Mononuclear cell (primary cell): ENCODE measurements around the gene NOTUM. TPM values are rescaled to one million over a fixed set of nuclear protein-coding genes. Genes with fewer than 3 reads are reported as not detected.

ENCODE experiments used
- H3K27me3 ChIP-seq: 2 replicates; pipeline ENCODE4 v1.6.0; 2011; ENCODE audit warnings: low read length, control low read depth; ENCODE audit not compliant: insufficient read depth
- H3K4me1 ChIP-seq: 2 replicates; pipeline ENCODE4 v1.5.1; 2011; ENCODE audit warnings: mild to moderate bottlenecking, low read length, control low read depth; ENCODE audit not compliant: insufficient read depth
- H3K4me3 ChIP-seq: 2 replicates; pipeline ENCODE4 v1.5.1; 2011; ENCODE audit warnings: mild to moderate bottlenecking, low read length, moderate library complexity
- H3K9me3 ChIP-seq: 2 replicates; pipeline ENCODE4 v1.5.1; 2011; ENCODE audit warnings: low read depth, mild to moderate bottlenecking, control low read depth, low read length
- total RNA-seq: library from RNA; depleted of rRNA; stranded (reverse); fragments of >200 nt; gene quantifications from one replicate; pipeline ENCODE4 v1.2.3, GENCODE V29; 2012

NOTUM gene
- total RNA-seq, 1 donor, result not detected

GRCh38 chr17:81944858-81945257 is 16.1 kb downstream of the NOTUM start:
- H3K4me3 ChIP-seq, result no peak overlapping the region
- H3K27me3 ChIP-seq, result no peaks in the 10 kb centered on the region
- H3K9me3 ChIP-seq, result no peaks in the 10 kb centered on the region
- H3K4me1 ChIP-seq, result no peaks in the 10 kb centered on the region

- Histone ChIP-seq H3K27me3 (no peaks in the 10 kb centered on the region), H3K9me3 (no peaks in the 10 kb centered on the region), H3K4me3 (no peak overlapping the region), H3K4me1 (peaks cover 7% of the 10 kb centered on the region)
Observed at GRCh38 chr17:81942167-81942553, 18.8 kb downstream of the NOTUM start.

- H3K4me1 ChIP-seq, result peaks cover 11% of the 10 kb centered on the region
- H3K4me3 ChIP-seq, result no peak overlapping the region
- H3K9me3 ChIP-seq, result no peaks in the 10 kb centered on the region
- H3K27me3 ChIP-seq, result no peaks in the 10 kb centered on the region
Observed at GRCh38 chr17:81941484-81942166, 19.4 kb downstream of the NOTUM start.

- H3K4me1 ChIP-seq, result peaks cover 14% of the 10 kb centered on the region
- H3K27me3 ChIP-seq, result no peaks in the 10 kb centered on the region
- H3K4me3 ChIP-seq, result no peak overlapping the region
- no peaks in the 10 kb centered on the region for H3K9me3 ChIP-seq
Observed at GRCh38 chr17:81940538-81941483, 20.2 kb downstream of the NOTUM start.

GRCh38 chr17:81939881-81940385 is 21.1 kb downstream of the NOTUM start:
- H3K9me3 ChIP-seq, result no peaks in the 10 kb centered on the region

GRCh38 chr17:81939218-81939617 is 21.8 kb downstream of the NOTUM start:
- Histone ChIP-seq H3K27me3 (no peaks in the 10 kb centered on the region), H3K9me3 (no peaks in the 10 kb centered on the region), H3K4me1 (peaks cover 14% of the 10 kb centered on the region), H3K4me3 (no peak overlapping the region)

More at GRCh38 chr17:81939881-81940385, 21.1 kb downstream of the NOTUM start:
- Histone ChIP-seq H3K27me3 (no peaks in the 10 kb centered on the region), H3K4me1 (peaks cover 14% of the 10 kb centered on the region), H3K4me3 (no peak overlapping the region)

- H3K9me3 ChIP-seq, result no peaks in the 10 kb centered on the region
- H3K4me3 ChIP-seq, result no peak overlapping the region
- no peaks in the 10 kb centered on the region for H3K27me3 ChIP-seq
- H3K4me1 ChIP-seq, result peaks cover 14% of the 10 kb centered on the region
Observed at GRCh38 chr17:81935709-81936084, 25.3 kb downstream of the NOTUM start.

GRCh38 chr17:81934850-81935708 is 25.9 kb downstream of the NOTUM start:
- H3K4me1 ChIP-seq, result peaks cover 14% of the 10 kb centered on the region
- no peaks in the 10 kb centered on the region for H3K27me3 ChIP-seq
- H3K4me3 ChIP-seq, result no peak overlapping the region
- H3K9me3 ChIP-seq, result no peaks in the 10 kb centered on the region

- peaks cover 4% of the 10 kb centered on the region for H3K27me3 ChIP-seq
- no peak overlapping the region for H3K4me3 ChIP-seq
- peaks cover 14% of the 10 kb centered on the region for H3K4me1 ChIP-seq
- H3K9me3 ChIP-seq, result no peaks in the 10 kb centered on the region
Observed at GRCh38 chr17:81934098-81934757, 26.8 kb downstream of the NOTUM start.

GRCh38 chr17:81933178-81933699 is 27.7 kb downstream of the NOTUM start:
- Histone ChIP-seq H3K27me3 (peaks cover 14% of the 10 kb centered on the region), H3K4me3 (no peak overlapping the region), H3K9me3 (no peaks in the 10 kb centered on the region), H3K4me1 (peaks cover 20% of the 10 kb centered on the region)

GRCh38 chr17:81932333-81932983 is 28.5 kb downstream of the NOTUM start:
- no peak overlapping the region for H3K4me3 ChIP-seq
- H3K9me3 ChIP-seq, result no peaks in the 10 kb centered on the region
- H3K27me3 ChIP-seq, result peaks cover 16% of the 10 kb centered on the region
- peaks cover 21% of the 10 kb centered on the region for H3K4me1 ChIP-seq

- H3K27me3 ChIP-seq, result peaks cover 16% of the 10 kb centered on the region
- H3K9me3 ChIP-seq, result no peaks in the 10 kb centered on the region
- H3K4me1 ChIP-seq, result peaks cover 16% of the 10 kb centered on the region
Observed at GRCh38 chr17:81931557-81932332, 29.2 kb downstream of the NOTUM start.

GRCh38 chr17:81931189-81931556 is 29.8 kb downstream of the NOTUM start:
- peaks cover 17% of the 10 kb centered on the region for H3K4me1 ChIP-seq
- H3K4me3 ChIP-seq, result no peak overlapping the region
- H3K27me3 ChIP-seq, result peaks cover 16% of the 10 kb centered on the region
- no peaks in the 10 kb centered on the region for H3K9me3 ChIP-seq

More at GRCh38 chr17:81931557-81932332, 29.2 kb downstream of the NOTUM start:
- H3K4me3 ChIP-seq, result no peak overlapping the region
